Activated CD8-positive, alpha-beta memory T cell treated with anti-CD3 and anti-CD28 coated beads for 24 hours (primary cell): ENCODE results near the gene CAMK1D.
"Not testable (repeated sequence)": the region's sequence is repeated elsewhere in the genome, so short reads cannot be mapped to it uniquely, and the experiment has no call there.

Source experiments
- DNase-seq: peaks from one replicate; pipeline ENCODE4 v3.0.0-alpha.2; 2020

Gene CAMK1D

DNA sequence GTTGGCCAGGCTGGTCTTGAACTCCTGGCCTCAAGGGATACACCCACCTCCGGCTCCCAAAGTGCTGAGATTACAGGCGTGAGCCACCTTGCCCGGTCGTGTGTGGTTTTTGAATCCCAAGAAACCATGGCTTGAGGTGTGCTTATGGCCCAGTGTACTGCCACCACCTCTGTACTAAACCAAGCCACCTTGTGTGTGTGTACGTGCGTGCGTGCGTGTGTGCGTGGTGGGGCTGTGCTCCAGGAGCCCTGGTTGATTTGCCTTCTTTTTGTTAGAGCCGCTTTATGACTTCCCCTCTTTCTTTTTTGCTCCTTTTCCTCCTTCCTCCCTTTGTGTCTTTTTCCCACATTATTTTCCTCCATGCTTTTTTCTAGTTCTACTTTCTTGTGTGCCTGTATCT, 121.4 kb downstream of the CAMK1D start:
- no peak for DNase-seq

GRCh38 chr10:12471135-12471534, 121.8 kb downstream of the CAMK1D start:
- DNase-seq: no peak

DNA sequence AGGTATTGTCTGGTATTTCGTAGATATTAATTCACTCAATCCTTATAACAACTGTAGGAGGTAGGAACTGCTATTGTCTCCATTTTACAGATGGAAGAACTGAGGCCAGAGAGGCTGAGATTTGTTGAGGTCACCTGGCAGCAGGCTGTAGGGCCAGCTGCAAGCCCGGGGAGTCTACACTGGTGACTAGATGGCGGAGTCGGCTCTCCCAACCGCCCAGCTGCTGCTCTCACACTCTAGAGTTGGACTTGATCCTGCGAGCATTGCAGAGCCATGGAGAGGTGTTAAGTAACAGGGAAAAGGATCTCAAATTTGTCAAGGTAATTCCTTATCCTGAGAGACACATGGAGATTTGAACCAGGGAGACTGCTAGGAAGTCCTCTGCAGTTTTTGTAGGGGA, 124.1 kb downstream of the CAMK1D start:
- DNase-seq: no peak

- DNase-seq: no peak
Measured at GRCh38 chr10:12474727-12475412, 125.5 kb downstream of the CAMK1D start.

DNA sequence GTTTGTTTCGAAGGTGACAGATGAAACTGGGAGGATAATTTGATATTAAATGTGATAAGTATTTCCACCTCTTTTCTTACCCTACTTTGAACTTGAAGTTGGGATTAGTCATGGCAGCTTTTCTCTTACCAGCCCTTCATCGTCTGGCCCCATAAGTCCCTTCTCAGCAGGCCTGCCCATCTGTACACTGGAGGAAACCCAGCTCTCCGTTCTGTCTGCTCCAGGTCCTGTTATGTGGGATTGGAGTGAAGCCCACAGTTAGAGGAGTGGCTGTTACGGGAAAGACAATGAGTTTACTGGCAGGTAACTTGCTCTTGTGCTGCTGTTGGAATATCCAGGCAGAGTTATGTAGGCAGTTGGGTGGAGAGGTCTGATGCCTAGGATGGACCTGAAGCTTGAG, 127.3 kb downstream of the CAMK1D start:
- no peak for DNase-seq

DNA sequence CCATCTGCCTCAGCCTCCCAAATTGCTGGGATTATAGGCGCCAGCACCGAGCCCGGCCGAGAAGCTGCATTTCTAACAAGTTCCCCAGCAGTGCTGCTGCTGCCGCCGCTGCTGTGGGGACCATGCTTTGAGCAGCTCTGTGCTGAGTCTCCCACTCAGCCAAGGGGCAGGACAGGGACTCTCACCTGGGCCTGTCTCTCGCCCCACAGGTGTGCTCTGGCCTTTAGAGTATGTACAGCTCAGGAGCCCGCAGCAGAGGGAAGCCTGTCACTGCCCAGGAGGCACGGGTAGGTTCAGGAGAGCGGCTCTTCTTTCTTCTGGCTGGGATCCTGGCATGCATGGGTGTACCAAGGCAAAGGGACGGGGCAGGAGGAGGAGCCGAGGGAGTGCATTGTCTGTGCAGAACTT, 130.1 kb downstream of the CAMK1D start:
- no peak for DNase-seq

DNA sequence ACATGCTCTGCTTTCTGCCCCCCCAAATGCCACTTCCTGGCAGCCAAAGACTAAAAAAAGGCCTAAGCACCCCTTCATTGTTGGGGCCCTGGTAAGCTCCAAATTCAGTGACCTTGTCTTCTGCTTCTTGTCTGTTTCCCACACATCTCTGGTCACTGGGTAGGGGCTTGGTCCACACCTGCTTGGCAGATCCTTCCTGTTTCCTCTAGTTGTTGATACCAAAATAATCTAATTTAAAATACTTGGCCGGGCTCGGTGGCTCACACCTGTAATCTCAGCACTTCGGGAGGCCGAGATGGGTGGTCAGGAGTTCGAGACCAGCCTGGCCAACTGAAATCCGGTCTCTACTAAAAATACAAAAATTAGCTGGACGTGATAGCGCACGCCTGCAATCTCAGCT, 130.6 kb downstream of the CAMK1D start:
- no peak for DNase-seq

DNA sequence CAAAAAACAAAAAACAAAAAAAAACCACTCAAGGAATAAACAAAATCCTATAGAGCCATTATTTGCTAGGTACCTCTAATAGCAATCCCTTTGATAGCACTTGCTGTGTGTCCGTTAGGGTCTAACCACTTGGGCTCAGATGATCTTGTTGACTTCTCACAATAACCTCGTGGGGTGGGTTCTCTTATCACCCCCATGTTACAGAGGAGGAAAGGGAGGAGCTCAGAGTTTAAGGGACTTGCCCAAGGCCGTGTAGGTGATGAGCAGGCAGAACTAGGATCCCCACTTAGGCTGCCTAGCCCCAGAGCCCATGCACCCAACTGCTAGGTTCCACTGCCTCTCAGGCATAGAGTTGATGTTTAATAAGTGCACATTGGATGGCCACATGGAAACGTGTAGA, 131.1 kb downstream of the CAMK1D start:
- DNase-seq: no peak

DNA sequence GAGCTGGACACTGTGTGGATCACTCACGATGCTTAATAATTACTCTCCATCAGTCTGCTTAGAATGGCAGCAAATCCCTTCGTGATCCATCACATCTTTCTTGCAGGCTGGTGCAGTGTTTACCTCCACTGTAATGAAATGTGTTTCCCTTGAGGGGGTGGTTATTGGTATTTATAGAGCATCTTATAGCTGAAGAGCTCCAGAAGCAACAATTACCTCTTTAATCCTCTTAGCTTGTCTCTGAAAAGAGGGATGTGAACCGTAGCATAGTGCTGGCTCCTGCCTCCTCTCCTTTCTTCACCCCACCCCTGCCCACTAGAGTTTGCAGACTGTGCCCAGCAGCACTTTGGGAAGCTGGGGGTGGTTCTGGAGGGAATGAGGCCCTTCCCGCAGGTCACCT, 132.6 kb downstream of the CAMK1D start:
- no peak for DNase-seq

DNA sequence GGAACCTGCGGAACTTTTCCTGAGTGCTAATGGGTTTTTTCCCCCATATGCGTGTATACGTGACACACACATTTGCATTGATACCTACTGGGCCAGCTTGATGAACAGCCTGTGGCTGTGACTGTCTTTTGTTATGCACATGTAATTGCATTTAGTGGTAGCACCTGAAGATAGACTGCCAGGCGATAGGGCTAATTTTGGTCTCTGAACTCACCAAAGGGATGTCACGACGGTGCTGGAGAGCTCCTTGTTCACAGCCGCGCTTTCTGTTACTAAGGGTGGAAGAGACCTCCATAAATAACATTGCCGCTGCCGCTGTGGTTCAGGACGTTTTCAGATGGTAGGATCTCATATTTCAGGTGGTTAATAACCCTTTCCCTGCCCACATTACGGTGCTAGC, 133.2 kb downstream of the CAMK1D start:
- no peak for DNase-seq

GRCh38 chr10:12484002-12484918, 134.9 kb downstream of the CAMK1D start:
- DNase-seq: no peak

DNA sequence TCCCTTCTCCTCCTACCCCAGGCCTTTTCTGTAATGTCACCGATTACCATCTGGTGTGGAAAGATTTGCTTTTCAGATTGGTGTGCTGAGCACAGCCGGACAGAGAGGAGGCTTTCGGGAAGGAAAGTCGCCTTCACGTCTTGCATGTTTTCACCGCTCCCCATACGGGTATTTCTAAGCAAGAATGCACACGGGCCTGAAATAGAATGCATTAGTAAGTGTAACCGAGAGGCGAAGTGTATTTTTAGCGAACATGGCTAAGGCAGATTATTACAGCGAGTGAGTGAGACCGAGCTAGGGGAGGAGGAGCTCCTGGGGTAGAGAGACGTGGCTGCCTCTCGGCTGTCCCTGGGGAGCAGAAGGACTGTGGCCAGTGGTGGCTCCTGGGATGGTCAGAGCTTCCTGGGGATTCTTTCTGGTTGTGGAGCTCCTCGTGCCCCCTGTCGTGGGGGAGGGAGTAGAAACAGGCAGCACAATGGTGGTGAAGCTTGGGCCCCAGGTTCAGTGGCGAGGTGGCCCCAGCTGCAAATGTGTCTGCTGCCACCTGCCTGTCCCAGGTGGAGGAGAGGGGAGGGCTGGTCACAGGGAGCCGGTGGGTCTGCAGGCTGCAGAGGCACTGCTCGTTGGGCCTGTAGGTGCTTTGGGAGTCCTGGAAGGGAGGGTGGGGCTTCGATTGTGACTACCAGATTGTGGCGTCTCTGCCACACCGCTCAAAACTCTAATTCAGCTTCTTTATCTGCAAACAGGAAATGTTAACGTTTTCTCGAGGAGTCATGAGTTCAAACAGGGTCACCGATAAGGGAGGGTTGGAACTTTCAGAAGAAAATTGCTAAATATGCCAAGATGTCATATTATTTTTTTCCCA, 135.8 kb downstream of the CAMK1D start:
- DNase-seq: peak; percentile 62

GRCh38 chr10:12487366-12487765, 138.0 kb downstream of the CAMK1D start:
- DNase-seq: no peak

- DNase-seq: no peak
Measured at GRCh38 chr10:12488626-12489025, 139.3 kb downstream of the CAMK1D start.

GRCh38 chr10:12489357-12489756, 140.0 kb downstream of the CAMK1D start:
- DNase-seq: no peak

DNA sequence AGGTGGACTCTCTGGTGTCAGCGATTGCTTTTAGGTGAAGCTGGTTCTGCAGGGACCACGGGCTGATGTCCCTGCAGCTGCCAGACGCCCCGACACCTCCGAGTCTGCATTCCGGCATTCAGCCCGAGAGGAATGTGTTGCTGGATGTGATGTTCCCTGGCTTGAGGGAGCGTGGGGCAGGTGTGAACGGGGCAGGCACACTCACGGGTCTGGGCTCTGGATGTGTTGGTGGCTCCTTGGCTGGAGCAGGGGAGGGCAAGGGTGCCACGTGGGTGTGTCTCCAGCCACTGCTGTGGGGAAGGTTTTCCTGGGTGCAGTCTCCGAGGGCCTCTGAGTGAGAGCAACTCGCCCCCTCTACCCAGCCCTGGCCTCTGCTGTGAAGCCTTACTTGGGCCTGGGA, 140.5 kb downstream of the CAMK1D start:
- no peak for DNase-seq

DNA sequence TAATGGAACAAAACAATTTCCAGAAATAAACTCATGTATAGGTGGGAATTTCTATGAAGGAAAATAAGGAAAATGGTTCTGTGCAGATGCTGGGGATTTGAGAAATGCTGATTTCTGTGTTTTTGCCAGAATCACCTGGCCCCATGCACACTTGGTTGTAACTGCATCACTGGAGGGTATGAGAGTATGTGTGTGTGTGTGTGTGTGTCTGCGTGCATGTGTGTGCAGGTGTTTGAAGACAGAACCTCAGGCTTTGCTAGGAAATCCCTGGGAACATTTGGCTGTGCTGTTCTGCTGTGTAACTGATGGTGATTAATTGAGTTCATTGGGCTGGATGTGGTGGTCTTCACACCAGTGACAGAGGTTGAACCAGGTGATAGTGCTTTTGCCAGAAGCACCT, 141.6 kb downstream of the CAMK1D start:
- no peak for DNase-seq

- DNase-seq: no peak
Measured at GRCh38 chr10:12491491-12491890, 142.1 kb downstream of the CAMK1D start.

DNA sequence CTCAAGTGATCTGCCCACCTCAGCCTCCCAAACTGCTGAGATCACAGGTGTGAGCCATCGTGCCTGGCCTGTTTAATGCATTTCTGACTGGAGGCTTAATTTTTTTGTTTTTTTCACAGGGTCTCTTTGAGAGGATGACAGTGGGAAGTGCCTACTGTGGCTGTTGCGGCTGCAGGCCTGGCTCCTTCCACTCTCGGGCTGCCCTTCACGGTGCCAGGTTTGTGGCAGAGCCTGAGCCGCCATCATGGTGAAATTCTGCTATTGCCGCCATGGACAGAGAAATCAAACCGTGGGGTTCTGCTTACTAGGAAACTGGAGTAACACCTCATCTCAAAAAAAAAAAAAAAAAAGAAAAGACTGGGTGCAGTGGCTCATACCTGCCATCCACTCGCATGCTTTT, 142.7 kb downstream of the CAMK1D start:
- no peak for DNase-seq

- not testable (repeated sequence) for DNase-seq
Measured at GRCh38 chr10:12497046-12497445, 147.7 kb downstream of the CAMK1D start.

DNA sequence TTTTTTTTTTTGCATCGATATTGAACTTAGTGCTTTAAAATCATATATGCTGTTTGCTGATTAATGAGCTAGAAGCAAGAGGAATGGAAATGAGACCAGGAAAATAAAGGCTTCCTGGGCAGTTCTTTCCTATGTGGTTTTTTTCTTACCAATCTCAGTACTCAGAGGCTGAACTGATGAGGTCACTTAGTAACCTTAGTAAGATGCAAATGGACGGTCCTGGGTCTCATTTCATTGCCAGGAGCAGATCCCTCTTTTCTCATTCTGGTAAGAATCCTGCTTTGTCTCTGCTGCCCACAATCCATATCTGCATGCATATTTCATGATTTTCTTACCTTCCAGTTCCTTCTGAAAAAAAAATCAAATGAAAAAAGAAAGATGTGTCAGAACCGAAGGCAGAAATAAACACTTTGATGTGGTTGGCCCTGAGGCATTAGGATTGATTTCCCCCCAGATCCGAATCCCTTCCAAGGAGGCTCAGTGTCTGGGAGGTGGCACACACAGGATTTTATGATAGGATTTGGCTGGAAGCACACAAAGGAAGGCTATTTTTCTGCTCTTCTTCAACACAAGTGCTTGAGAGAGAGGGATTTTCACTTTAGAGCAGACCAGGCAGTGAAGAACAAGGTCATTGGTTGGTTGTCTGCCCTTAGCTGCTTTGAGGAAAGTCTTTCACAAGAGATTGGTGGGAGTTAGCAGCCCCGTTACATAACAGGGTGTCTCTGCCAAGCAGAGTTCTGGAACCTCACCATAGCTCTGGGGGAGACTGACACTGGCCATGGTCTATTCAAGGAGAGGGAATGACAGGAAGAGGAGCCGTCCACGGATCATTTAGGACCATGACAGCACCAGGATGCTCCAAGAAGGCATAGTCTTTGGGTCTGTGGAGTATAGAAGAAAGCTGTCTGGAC, 150.0 kb downstream of the CAMK1D start:
- no peak for DNase-seq
